ENCODE data around the gene NOP16. TPM values are rescaled to one million over a fixed set of nuclear protein-coding genes. Genes with fewer than 3 reads are reported as not detected.

Gene NOP16
- total and polyA plus RNA-seq, 2 of the 13 experiments (the other 11 are each of a cell fraction or from before 2014, with no cell fraction given) = 43.3 to 48.4 TPM

DNA sequence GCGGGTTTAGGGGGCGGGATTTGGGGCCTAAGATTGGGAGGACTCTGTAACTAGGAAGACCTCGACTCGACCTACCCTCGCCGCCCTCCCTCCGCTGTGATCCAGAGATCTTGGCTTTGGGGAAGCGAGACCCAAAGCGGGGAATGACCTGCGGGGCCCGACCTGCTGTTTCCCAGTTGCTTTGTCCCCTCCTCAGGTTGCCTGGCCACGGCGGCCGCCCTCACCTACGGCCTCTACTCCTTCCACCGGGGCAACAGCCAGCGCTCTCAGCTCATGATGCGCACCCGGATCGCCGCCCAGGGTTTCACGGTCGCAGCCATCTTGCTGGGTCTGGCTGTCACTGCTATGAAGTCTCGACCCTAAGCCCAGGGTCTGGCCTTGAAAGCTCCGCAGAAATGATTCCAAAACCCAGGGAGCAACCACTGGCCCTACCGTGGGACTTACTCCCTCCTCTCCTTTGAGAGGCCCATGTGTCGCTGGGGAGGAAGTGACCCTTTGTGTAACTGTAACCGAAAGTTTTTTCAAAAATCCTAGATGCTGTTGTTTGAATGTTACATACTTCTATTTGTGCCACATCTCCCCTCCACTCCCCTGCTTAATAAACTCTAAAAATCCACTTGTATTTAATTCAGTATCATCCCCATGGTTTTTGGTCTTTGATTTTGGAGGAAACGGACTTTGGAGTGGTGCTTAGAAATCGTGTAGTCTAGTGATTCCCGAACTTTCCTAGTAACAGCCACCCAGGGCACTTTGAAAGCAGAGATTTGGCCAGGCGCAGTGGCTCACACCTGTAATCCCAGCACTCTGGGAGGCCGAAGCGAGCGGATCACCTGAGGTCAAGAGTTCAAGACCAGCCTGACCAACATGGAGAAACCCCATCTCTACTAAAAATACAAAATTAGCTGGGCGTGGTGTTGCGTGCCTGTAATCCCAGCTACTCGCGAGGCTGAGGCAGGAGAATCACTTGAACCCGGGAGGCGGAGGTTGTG, 1.0 kb upstream of the NOP16 start (continued):
- no peak for TF ChIP-seq NFYC (CRISPR knock-in tag; IDR thresholded peaks at IDR 0.05)
- peak; percentile 63 for TF ChIP-seq HNRNPLL (IDR thresholded peaks at IDR 0.05; ENCODE audit: low read depth, low read length, poor library complexity, severe bottlenecking)
- TF ChIP-seq ZBTB3 (CRISPR knock-in tag; IDR thresholded peaks at IDR 0.05; ENCODE audit: borderline replicate concordance, low read depth) = no peak
- no peak for TF ChIP-seq CC2D1A (CRISPR knock-in tag; IDR thresholded peaks at IDR 0.05)
- TF ChIP-seq FOXJ3 (CRISPR knock-in tag; IDR thresholded peaks at IDR 0.05; ENCODE audit: borderline replicate concordance) = no peak
- 0 out of 2 replicates have a peak, but pooled peaks have one; percentile 20 for TF ChIP-seq TOE1 (CRISPR knock-in tag; IDR thresholded peaks at IDR 0.05)
- no peak for TF ChIP-seq ERF (CRISPR knock-in tag; IDR thresholded peaks at IDR 0.05)
- no peak for TF ChIP-seq ZNF207 (IDR thresholded peaks at IDR 0.05; ENCODE audit: borderline replicate concordance)
- TF ChIP-seq ZNF232 (CRISPR knock-in tag; IDR thresholded peaks at IDR 0.05; ENCODE audit: borderline replicate concordance) = no peak
- TF ChIP-seq, protein P1, sequence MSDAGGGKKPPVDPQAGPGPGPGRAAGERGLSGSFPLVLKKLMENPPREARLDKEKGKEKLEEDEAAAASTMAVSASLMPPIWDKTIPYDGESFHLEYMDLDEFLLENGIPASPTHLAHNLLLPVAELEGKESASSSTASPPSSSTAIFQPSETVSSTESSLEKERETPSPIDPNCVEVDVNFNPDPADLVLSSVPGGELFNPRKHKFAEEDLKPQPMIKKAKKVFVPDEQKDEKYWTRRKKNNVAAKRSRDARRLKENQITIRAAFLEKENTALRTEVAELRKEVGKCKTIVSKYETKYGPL (CRISPR knock-in tag; IDR thresholded peaks at IDR 0.05) = no peak
- TF ChIP-seq, protein P2, sequence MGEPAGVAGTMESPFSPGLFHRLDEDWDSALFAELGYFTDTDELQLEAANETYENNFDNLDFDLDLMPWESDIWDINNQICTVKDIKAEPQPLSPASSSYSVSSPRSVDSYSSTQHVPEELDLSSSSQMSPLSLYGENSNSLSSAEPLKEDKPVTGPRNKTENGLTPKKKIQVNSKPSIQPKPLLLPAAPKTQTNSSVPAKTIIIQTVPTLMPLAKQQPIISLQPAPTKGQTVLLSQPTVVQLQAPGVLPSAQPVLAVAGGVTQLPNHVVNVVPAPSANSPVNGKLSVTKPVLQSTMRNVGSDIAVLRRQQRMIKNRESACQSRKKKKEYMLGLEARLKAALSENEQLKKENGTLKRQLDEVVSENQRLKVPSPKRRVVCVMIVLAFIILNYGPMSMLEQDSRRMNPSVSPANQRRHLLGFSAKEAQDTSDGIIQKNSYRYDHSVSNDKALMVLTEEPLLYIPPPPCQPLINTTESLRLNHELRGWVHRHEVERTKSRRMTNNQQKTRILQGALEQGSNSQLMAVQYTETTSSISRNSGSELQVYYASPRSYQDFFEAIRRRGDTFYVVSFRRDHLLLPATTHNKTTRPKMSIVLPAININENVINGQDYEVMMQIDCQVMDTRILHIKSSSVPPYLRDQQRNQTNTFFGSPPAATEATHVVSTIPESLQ (CRISPR knock-in tag; conservative IDR thresholded peaks at IDR 0.05) = no peak
- TF ChIP-seq SCMH1 (CRISPR knock-in tag; IDR thresholded peaks at IDR 0.05; ENCODE audit: borderline replicate concordance) = no peak
- no peak for TF ChIP-seq IKZF4 (CRISPR knock-in tag; IDR thresholded peaks at IDR 0.05; ENCODE audit: borderline replicate concordance, low read depth, not compliant biosample characterization)
- no peak for TF ChIP-seq YEATS4 (CRISPR knock-in tag; IDR thresholded peaks at IDR 0.05; ENCODE audit: borderline replicate concordance)
- TF ChIP-seq POGZ (CRISPR knock-in tag; IDR thresholded peaks at IDR 0.05) = no peak; the same call in 1 of the 2 replicates
- TF ChIP-seq, protein P3, sequence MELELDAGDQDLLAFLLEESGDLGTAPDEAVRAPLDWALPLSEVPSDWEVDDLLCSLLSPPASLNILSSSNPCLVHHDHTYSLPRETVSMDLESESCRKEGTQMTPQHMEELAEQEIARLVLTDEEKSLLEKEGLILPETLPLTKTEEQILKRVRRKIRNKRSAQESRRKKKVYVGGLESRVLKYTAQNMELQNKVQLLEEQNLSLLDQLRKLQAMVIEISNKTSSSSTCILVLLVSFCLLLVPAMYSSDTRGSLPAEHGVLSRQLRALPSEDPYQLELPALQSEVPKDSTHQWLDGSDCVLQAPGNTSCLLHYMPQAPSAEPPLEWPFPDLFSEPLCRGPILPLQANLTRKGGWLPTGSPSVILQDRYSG (CRISPR knock-in tag; IDR thresholded peaks at IDR 0.05) = no peak
- no peak for TF ChIP-seq SP5 (CRISPR knock-in tag; IDR thresholded peaks at IDR 0.05; ENCODE audit: borderline replicate concordance, low read depth)
- no peak for TF ChIP-seq SMARCC2 (IDR thresholded peaks at IDR 0.05)
- no peak for TF ChIP-seq ZNF616 (CRISPR knock-in tag; IDR thresholded peaks at IDR 0.05; ENCODE audit: low read depth)
- no peak for TF ChIP-seq PAX8 (CRISPR knock-in tag; IDR thresholded peaks at IDR 0.05; ENCODE audit: borderline replicate concordance)
- TF ChIP-seq, protein P4, sequence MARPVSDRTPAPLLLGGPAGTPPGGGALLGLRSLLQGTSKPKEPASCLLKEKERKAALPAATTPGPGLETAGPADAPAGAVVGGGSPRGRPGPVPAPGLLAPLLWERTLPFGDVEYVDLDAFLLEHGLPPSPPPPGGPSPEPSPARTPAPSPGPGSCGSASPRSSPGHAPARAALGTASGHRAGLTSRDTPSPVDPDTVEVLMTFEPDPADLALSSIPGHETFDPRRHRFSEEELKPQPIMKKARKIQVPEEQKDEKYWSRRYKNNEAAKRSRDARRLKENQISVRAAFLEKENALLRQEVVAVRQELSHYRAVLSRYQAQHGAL (CRISPR knock-in tag; IDR thresholded peaks at IDR 0.05; ENCODE audit: not compliant biosample characterization) = no peak
- TF ChIP-seq, protein P5, sequence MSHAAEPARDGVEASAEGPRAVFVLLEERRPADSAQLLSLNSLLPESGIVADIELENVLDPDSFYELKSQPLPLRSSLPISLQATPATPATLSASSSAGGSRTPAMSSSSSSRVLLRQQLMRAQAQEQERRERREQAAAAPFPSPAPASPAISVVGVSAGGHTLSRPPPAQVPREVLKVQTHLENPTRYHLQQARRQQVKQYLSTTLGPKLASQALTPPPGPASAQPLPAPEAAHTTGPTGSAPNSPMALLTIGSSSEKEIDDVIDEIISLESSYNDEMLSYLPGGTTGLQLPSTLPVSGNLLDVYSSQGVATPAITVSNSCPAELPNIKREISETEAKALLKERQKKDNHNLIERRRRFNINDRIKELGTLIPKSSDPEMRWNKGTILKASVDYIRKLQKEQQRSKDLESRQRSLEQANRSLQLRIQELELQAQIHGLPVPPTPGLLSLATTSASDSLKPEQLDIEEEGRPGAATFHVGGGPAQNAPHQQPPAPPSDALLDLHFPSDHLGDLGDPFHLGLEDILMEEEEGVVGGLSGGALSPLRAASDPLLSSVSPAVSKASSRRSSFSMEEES (CRISPR knock-in tag; IDR thresholded peaks at IDR 0.05) = no peak
- TF ChIP-seq ZNF335 (CRISPR knock-in tag; IDR thresholded peaks at IDR 0.05) = no peak
- TF ChIP-seq ZNF468 (CRISPR knock-in tag; IDR thresholded peaks at IDR 0.05) = no peak
